ENCODE measurements around the gene TPCN1.
A peak's percentile ranks its signal among the peaks of the same experiment; 100 is the strongest.

The TPCN1 gene

GRCh38 chr12:113226696-113227568 lies 5.7 kb downstream of the TPCN1 start:
- no peak for ATAC-seq

DNA sequence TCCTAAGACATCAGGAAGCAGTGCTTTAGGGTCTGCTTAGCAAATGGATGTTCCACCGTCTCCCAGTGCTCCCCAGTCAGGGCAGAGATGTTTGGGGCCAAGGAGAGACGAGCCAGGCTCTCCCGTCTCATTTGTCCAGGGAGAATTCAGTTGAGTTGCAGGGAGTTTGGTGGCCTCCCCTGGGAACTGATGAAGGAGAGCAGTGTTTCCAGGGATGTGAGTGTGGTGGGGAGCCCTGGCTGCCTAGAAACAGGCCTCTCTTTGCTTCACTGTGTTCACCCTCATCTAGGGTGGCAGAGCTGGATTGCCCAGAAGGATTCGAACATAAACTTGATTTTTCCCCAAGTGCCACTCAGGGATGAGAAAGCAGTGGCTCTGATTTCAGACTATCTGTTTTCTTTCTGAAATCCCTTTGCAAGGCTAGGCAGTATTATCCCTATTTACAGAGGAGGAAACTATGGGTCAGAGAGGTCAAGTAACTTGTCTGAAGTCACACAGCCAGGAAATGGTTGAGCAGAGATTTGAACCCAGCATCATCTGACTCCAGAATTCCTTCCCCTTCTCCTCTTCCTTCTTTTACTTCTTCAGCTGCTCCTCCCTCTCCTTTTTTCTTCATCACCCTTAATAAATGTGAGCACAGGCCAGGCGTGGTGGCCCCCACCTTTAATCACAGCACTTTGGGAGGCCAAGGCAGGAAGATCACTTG lies 6.6 kb downstream of the TPCN1 start:
- ATAC-seq: no peak

- no peak for ATAC-seq
These were observed 7.2 kb downstream of the TPCN1 start for GRCh38 chr12:113228394-113229028.

GRCh38 chr12:113230315-113231234 lies 9.3 kb downstream of the TPCN1 start:
- no peak for ATAC-seq

DNA sequence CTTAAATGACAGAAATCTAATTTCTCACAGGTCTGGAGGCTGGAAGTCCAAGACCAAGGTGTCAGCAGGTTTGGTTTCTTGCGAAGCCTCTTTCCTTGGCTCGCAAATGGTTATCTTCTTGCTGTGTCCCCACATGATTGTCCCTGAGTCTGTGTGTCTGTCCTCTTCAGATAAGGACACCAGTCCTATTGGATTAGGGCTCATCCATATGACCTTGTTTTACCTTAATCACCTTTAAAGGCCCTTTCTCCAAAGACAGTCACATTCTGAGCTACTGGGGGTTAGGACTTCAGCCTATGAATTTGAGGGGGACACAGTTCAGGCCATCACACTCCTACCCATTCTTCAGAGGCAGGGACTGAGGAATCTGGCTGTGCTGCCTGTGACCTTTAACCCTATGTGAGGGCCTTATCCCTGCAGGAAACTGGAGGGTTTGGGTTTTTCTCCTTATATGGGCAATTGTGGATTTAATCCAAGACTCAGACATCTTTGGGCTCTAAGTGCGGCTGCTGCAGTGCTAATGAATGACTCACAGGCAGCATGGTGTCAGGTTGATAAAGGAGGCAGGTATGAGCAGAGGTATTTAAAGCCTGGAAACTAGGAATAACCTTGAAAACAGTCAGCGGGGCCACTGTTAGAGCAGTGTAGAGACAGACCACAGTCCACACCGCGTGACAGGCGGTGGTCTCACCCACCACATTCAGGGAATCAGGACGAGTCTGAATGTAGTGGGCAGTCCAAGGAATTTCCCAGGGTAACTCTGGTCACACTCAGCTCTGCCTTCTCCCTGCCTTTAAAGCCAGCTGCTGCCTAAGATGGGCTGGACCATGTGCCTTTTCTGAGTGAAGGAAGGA lies 10.2 kb downstream of the TPCN1 start:
- ATAC-seq: no peak

- ATAC-seq: no peak
These were observed 11.0 kb downstream of the TPCN1 start for GRCh38 chr12:113232089-113232839.

DNA sequence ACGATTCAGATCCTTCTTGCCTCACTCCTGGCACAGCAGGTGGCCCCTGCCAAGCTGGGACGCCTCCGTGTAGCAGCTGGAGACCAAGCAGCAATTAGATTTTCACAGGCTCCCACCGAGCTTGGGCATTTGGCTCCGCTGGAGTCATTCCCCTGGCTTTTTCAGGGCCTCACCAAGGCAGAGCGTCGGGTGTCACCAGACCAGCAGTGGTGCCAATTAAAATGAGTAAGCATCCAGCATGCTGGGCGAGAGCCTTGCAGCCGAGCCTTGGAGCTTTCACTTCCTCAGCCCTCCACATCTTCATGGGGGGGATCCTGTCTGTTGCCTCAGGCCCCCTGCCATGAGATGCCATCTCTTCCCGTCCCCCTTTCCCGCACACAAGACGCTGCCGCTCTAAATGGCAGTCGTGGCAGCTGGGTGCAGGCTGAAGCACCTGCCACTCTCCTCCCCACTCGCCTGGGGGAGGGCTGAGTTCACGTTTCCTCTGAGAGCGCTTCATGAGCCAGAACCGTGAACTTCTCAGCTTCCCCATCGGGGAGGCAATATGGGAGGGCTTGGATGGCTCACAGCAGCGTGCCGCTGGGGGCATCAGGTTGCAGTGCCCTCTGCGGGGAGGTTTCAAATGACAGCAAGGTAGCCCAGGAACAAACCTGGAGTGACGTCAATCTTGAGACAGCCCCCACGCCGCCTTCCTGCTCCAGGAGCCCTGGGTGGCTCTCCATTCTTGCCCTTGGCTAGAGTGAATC lies 11.7 kb downstream of the TPCN1 start:
- peak; percentile 69 to 70 for ATAC-seq

DNA sequence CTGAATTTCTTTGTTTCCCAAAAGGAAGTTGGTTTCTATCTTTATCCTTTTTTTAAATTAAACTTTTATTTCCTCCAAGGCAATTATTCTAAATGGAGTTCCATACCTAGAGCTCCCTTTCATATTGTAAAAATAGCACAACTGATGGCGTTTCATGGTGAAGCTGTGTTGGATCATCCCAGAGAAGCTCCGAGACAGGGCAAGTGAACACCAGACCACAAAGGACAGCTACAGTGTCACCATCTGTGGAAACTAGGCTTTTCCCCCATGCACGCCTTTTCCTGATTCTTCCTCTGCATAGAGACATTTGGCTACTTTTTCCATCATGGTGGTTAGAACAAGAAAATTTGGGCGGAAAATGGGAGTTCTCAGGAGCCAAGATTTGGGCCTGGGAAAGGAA lies 12.7 kb downstream of the TPCN1 start:
- ATAC-seq: no peak

DNA sequence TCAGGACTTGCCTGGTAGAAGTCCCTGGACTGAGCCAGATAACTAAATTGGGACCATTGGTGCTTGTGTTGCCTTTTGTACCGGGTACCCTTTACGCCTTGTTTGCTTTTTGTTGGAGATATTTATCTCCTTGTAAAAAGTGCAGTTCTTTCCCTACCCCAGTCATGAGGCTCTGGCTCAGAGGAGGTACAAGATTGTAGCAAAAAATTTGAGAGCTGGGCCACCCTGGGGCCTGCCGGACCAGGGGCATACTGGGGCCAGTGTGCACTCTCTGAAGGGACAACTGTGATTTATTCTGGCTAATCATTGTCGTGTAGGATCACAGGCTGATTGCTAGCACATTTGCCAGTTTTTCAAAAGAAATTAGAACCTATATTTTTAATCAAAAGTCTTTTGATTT lies 13.2 kb downstream of the TPCN1 start:
- no peak for ATAC-seq

GRCh38 chr12:113235976-113236375 lies 14.7 kb downstream of the TPCN1 start:
- ATAC-seq: no peak

DNA sequence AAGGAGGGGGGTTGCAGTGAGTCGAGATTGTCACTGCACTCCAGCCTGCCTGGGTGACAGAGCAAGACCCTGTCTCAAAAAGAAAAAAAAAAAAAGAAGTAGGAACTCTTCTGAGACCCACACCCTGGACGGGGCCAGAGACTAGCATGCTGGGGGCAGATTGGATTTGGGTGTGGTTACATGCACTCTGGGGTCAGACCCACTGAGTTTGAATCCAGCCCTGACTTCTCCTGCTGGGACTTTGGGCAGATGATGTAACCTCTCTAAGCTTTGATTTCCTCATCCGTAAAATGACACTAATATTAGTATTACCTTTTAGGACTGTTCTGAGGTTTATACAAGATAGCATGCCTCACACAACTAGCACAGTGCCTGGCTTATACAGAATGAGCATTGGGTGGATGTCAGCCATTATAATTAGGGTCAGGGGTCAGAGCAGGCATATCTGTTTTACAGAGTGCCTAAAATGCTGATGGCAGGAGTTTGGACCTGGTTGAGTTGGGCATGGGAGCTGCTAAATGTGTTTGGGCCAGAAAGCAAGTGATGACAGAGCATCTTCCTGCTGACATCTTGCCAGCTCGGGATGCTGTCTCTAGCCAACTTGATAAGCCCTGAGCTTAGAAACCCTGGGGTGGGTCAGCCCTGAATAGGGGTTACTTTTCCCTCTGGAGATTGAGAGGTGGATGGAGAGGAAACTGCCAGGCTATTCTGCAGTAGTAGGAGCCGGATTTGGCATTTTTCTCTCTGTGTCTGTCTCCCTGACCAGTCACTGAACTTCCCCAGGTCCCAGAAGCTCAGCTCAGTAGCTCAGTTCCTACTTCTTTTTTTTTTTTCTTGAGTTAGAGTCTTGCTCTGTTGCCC lies 15.5 kb downstream of the TPCN1 start:
- no peak for ATAC-seq

DNA sequence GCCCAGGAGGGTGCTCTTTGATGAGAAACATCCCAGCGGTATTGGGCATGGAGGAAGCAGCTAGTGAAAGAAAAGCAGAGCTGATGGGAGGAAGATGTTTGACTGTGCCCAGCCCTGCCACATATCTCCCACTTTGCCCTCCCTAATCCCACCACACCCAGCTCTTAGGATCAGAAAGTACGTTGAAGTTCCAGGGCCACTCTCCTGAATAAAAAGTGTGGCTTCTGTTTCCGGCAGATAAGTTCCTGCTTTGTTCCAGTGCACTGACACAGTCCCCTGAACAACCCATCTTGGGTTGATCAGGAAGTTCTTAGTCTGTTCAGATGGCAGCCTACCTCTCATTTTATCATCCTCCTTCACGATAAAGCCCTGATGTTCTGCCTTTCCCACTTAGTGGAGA lies 16.5 kb downstream of the TPCN1 start:
- no peak for ATAC-seq

- ATAC-seq: no peak
These were observed 17.0 kb downstream of the TPCN1 start for GRCh38 chr12:113238309-113238708.

DNA sequence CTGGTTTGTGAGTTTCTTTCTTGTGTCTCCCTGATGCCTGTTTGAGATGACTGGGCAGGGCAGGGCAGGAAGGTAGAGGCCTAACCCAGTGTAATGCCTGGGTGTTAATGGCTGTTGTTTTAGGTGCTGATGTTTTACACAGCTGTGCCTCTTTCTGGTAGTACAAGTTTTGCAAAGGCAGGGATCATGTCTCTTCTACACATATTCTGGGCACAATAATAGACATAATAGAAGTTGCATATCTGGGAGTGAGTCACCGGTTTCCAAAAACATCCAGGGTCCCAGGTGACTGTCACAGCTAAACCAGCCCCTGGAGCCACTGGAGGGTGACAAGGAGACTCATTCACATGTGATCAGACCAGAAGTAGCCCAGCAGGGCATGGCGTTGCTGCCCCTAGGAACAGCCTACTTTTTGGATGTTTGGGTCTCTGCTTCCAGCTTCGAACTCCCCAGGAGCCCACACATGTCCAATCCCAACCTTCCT lies 18.1 kb downstream of the TPCN1 start:
- ATAC-seq: no peak

GRCh38 chr12:113239811-113240331 lies 18.6 kb downstream of the TPCN1 start:
- ATAC-seq: no peak

GRCh38 chr12:113240395-113240794 lies 19.1 kb downstream of the TPCN1 start:
- ATAC-seq: no peak

- no peak for ATAC-seq
These were observed 20.1 kb downstream of the TPCN1 start for GRCh38 chr12:113241191-113242025.

- ATAC-seq: no peak
These were observed 20.8 kb downstream of the TPCN1 start for GRCh38 chr12:113242026-113242418.

Data from activated CD4-positive, CD25-positive, alpha-beta regulatory T cell treated with anti-CD3 and anti-CD28 coated beads, Interleukin-2, amount 50 U/mL, for 24 hours (primary cell).